Measurements from ENCODE around the gene ATP11C.
"Not testable (repeated sequence)": the region's sequence is repeated elsewhere in the genome, so short reads cannot be mapped to it uniquely, and the experiment has no call there.

Gene ATP11C

DNA sequence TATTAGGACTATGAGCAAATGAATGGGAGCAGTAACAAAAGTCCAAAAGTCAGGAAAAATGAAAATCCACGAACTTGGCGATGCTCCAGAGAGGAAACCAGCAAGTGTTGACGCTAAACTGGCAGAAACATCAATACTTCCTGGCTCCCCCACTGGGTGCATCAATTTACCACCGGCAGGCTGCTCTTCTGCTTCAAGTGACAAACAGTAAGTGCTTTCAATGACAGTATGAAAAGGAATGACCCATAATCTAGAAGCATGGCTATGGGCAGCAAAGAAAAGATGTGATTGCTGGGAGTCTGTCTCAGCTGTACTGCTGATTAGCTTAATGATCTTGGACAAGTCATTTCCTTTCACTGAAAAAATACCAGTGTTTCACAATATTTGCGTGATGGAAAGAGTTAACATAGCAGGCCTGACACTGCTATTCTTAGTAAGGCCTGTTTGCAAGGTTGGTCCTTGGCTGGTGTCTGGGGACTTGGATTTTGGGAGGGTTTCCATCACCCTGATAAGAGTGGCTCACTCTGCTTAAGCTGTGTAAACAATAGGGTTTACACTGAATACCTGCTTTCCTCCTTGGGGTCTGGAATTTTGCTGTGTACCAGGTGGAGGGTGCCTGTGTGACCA, 8.7 kb downstream of the ATP11C start:
- no peak for DNase-seq

GRCh38 chrX:139921142-139921541, 11.7 kb downstream of the ATP11C start:
- not testable (repeated sequence) for DNase-seq

DNA sequence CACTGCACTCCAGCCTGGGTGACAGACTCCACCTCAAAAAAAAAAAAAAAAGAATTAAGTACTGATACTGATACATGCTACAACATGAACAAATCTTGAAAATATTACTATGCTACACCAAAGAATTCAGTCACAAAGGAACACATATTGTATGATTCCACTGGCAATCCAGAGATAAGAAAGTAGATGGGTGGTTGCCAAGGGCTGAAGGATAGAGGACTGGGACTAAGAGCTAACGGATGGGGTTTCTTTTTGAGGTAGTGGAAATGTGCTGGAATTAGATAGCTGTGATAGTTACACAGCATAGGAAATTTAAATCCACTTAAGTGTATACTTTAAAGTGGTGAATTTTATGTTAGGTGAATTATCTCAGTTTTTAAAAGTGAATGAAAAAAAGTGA, 12.5 kb downstream of the ATP11C start:
- DNase-seq: no peak

GRCh38 chrX:139914421-139914820, 18.4 kb downstream of the ATP11C start:
- DNase-seq: no peak

GRCh38 chrX:139909712-139910111, 23.1 kb downstream of the ATP11C start:
- no peak for DNase-seq

- DNase-seq: no peak
Observed at GRCh38 chrX:139907078-139907477, 25.8 kb downstream of the ATP11C start.

DNA sequence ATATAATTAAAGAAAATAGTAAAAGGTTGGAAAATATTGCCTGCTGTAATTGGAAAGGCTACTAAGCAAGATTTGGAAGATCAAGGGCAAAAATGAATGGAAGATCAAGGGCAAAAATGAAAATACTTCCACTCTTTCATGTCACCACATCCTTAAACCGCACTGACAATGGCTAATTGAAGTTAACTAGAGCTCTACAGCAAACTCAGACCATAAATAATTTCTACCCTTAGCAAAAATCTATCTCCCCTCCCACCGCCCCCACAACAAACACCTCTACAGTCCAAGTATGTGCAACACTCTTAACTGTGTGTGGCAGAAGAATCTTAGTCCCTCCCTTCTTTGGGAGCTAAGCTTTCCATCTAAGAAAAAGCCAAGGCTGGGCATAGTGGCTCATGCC, 27.1 kb downstream of the ATP11C start:
- DNase-seq: no peak

GRCh38 chrX:139905051-139905450, 27.8 kb downstream of the ATP11C start:
- no peak for DNase-seq

- DNase-seq: no peak
Observed at GRCh38 chrX:139903210-139903609, 29.6 kb downstream of the ATP11C start.

DNA sequence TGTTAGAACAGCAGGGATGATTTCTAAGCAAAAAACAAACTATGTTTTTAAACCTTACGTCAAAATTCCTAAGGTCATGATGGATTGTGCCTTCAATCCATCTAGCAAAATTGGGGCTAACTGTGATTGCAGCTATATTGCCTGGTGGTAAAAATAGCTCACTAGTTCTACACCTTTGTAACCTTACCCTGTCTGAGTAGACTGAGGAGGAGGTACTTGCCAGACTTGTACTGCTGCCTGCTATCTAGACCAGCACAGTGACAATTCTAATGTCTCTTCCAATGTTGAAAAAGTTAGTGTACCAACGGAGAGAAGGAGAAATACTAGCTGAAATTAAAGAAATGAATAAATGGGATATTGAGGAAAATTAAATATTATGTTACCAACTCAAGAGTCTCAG, 30.3 kb downstream of the ATP11C start:
- DNase-seq: no peak

DNA sequence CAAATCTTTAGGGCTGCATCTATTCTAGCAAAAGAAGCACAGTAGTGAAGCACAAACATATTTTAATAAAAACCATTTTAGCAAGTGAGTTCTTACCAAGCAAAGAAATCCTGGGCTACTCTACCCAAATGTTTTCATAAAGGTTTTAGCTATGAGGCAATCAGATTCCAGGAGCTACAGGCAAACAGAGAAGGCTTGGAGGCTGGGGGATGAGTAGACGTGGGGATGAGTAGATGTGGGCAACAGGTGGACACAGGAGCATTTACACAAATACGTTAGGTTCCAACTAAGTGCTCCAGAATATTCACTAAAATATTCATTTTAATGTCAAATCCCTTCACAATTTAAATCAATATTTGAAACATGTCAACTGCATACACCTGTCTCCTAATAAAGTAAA, 34.5 kb downstream of the ATP11C start:
- DNase-seq: no peak

DNA sequence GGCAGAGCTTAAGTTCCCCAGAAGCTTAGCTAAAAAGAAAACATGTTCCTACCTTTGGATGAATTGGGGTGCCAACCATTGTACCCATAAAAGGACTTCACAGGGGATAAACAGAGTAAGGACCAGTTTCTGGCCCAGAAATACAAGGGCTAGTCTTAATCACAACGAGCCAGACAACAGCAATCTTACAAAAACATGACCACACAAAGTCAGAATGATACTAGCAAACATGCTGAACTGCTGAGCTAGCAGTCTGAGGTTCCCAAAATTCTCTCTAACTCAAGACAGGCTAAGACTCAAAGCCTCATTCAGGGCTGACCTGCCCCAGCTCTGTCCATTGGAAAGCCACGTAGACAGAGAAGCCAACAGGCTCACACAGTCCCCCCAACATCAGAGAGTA, 40.3 kb downstream of the ATP11C start:
- DNase-seq: no peak

- DNase-seq: no peak
Observed at GRCh38 chrX:139890991-139891700, 41.7 kb downstream of the ATP11C start.

- no peak for DNase-seq
Observed at GRCh38 chrX:139889760-139890159, 43.1 kb downstream of the ATP11C start.

GRCh38 chrX:139883984-139884383, 48.9 kb downstream of the ATP11C start:
- no peak for DNase-seq

DNA sequence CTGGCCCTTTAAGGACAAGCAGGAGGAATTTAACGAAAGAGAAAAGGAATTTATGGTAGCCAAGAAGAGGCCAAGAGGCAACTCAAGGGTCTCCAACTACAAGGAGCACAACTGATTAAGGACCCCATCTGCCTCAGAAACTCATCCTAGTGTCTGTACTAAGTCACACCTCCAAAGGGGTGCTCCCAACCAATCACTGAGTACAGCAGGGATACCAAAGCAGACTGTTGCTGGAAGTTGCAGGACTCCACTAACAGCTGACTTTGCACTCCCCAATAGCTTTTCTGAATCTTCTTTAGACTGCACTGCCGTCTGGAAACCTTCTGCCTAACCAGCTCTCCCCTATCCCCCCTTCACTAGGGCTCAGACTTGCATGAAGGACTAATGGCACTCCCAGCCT, 50.6 kb downstream of the ATP11C start:
- DNase-seq: no peak

GRCh38 chrX:139881572-139881971, 51.3 kb downstream of the ATP11C start:
- DNase-seq: no peak

- DNase-seq: no peak
Observed at GRCh38 chrX:139881130-139881529, 51.7 kb downstream of the ATP11C start.

GRCh38 chrX:139877710-139878414, 55.0 kb downstream of the ATP11C start:
- no peak for DNase-seq

GRCh38 chrX:139875841-139876240, 57.0 kb downstream of the ATP11C start:
- no peak for DNase-seq

DNA sequence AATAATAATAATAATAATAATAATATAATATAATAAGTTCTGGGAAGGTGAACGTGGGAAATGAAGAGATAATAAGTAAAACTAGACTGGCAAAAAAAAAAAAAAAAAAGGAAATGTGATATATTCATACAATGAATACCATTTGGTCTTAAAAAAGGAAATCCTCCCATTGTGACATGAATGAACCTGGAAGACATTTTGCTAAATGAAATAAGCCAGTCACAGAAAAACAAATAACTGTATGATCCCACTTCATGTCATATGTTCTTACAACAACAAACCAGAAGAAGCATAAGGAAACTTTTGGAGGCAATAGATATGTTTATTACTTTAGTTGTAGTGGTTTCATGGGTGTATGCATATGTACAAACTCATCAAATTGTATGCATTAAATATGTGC, 63.1 kb downstream of the ATP11C start:
- DNase-seq: no peak

GRCh38 chrX:139864640-139865039, 68.2 kb downstream of the ATP11C start:
- DNase-seq: no peak

DNA sequence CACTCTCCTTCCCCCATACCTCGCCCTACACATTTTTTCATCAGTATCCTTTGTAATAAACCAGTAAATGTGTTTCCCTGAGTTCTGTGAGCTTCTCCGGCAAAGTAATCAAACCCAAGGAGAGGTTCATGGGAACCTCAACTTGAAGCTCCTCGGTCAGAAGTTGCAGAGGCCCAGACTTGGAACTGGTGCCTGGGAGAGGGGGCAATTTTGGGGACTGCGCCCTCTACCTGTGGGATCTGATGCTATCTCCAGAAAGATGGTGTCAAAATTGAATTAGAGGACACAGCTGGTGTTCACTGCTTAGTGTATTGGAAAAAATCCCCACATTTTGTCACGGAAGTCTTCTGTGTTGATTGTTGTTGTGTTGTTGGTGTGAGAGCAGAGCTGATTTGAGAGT, 70.6 kb downstream of the ATP11C start:
- DNase-seq: no peak

GRCh38 chrX:139856826-139857225, 76.0 kb downstream of the ATP11C start:
- not testable (repeated sequence) for DNase-seq
